ENCODE measurements around the gene SAG.

The SAG gene

GRCh38 chr2:233301248-233301647, 6.4 kb upstream of the SAG start:
- no peak for TF ChIP-seq CTCF (IDR thresholded peaks at IDR 0.05; ENCODE audit: control insufficient read depth, extremely low read depth, insufficient read depth)
- no peak overlapping the region for H3K4me3 ChIP-seq (ENCODE audit: low read depth, low read length)
- DNase-seq (ENCODE audit: low read depth), result no peak

GRCh38 chr2:233301811-233302210, 5.8 kb upstream of the SAG start:
- no peak for DNase-seq (ENCODE audit: low read depth)
- no peak for TF ChIP-seq CTCF (IDR thresholded peaks at IDR 0.05; ENCODE audit: control insufficient read depth, extremely low read depth, insufficient read depth)
- H3K4me3 ChIP-seq (ENCODE audit: low read depth, low read length), result no peak overlapping the region

- DNase-seq (ENCODE audit: low read depth), result no peak
- no peak overlapping the region for H3K4me3 ChIP-seq (ENCODE audit: low read depth, low read length)
- TF ChIP-seq CTCF (IDR thresholded peaks at IDR 0.05; ENCODE audit: control insufficient read depth, extremely low read depth, insufficient read depth), result no peak
Observed at GRCh38 chr2:233303252-233303651, 4.4 kb upstream of the SAG start.

- no peak for DNase-seq (ENCODE audit: low read depth)
- H3K4me3 ChIP-seq (ENCODE audit: low read depth, low read length), result no peak overlapping the region
- TF ChIP-seq CTCF (IDR thresholded peaks at IDR 0.05; ENCODE audit: control insufficient read depth, extremely low read depth, insufficient read depth), result no peak
Observed at GRCh38 chr2:233311241-233311926, 3.8 kb downstream of the SAG start.

- DNase-seq (ENCODE audit: low read depth), result no peak
- no peak for TF ChIP-seq CTCF (IDR thresholded peaks at IDR 0.05; ENCODE audit: control insufficient read depth, extremely low read depth, insufficient read depth)
Observed at GRCh38 chr2:233312874-233313273, 5.3 kb downstream of the SAG start.

GRCh38 chr2:233314180-233314925, 6.7 kb downstream of the SAG start:
- no peak overlapping the region for H3K4me3 ChIP-seq (ENCODE audit: low read depth, low read length)
- DNase-seq (ENCODE audit: low read depth), result no peak
- no peak for TF ChIP-seq CTCF (IDR thresholded peaks at IDR 0.05; ENCODE audit: control insufficient read depth, extremely low read depth, insufficient read depth)

More at GRCh38 chr2:233312874-233313273, 5.3 kb downstream of the SAG start:
- H3K4me3 ChIP-seq (ENCODE audit: low read depth, low read length), result no peak overlapping the region
